SKM-1 (cell line): ENCODE results near the gene ANKRD11.
A peak's percentile ranks its signal among the peaks of the same experiment; 100 is the strongest.
"Not testable (repeated sequence)": the region's sequence is repeated elsewhere in the genome, so short reads cannot be mapped to it uniquely, and the experiment has no call there.

Source experiments
- DNase-seq: peaks from one replicate; lab custom pipeline; 2025; ENCODE audit not compliant: unreplicated experiment; lab: John Stamatoyannopoulos, UW

Gene ANKRD11

GRCh38 chr16:89482150-89482816 lies 8.1 kb downstream of the ANKRD11 start:
- DNase-seq, result no peak

- no peak for DNase-seq
Measured at GRCh38 chr16:89481356-89481955, 8.9 kb downstream of the ANKRD11 start.

DNA sequence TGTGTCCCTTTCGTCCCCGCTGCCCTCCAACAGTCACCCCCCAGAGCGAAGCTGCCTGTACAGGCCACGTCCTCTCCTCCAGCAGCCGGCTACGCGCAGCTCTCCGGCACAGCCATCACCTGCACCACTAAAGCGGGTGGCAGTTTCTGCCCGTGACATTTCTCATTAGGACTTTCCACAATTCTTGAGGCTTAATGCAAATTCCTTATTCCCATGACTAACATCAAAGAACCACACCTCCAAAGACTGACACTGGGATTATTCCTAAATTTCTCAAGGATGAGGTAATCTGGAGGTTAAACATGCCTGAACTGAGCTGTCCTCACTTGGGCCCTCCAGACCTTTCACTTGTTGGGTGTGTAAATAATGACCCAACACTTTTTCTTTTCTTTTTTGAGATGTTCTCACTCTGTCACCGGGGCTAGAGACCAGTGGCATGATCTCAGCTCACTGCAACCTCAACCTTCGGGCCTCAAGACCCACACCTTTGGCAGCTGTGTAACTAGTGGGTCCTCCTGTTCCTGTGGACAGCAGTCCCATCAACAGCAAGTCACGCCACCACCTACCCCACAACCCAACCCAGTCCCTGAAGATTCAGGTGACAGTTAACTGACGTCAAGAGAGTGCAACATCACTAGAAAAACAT lies 11.7 kb downstream of the ANKRD11 start:
- DNase-seq, result no peak

- no peak for DNase-seq
Measured at GRCh38 chr16:89476811-89477261, 13.5 kb downstream of the ANKRD11 start.

GRCh38 chr16:89476379-89476778 lies 14.0 kb downstream of the ANKRD11 start:
- DNase-seq, result no peak

- no peak for DNase-seq
Measured at GRCh38 chr16:89475144-89475543, 15.2 kb downstream of the ANKRD11 start.

DNA sequence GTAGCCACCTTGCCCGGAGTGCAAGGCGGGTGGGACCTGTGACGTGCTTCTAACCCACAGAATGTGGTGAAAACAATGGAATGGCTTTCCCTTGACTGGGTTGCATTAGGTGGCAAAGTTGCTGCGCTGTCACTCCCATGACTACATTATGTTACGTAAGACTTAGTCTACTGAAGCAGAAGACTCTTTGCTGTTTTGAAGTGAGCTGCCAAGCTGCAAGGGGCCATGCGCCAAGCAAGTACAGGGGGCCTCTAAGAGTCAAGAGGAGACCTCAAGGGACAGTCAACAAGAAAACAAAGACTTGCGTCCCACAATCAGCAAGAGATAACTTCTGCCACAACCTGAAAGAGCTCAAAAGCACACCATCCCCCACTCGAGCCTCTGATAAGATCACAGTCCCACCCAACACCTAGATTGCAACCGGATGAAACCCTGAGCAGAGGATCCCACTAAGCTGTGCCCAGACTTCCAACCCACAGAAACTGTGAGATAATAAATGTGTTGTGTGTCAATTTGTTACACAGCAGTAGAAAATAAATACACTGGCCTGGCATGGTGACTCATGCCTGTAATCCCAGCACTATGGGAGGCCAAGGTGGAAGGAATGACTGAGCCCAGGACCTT lies 16.5 kb downstream of the ANKRD11 start:
- peak; percentile 49 for DNase-seq

- DNase-seq, result no peak
Measured at GRCh38 chr16:89473136-89473712, 17.1 kb downstream of the ANKRD11 start.

DNA sequence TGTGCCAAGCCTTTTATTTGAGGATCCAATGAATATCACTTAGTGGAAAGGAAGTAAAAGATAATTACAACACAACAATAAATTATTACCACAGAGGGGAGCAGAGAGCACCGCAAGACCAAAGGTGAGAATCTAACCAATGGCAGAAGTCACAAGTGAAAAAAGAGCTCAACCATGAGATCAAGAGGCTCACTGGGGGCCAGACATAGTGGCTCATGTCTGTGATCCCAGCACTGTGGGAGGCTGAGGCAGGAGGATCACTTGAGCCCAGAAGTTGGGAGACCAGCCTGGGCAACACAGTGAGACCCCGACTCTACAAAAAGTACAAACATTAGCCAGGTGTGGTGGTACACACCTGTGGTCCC lies 17.7 kb downstream of the ANKRD11 start:
- DNase-seq, result no peak

DNA sequence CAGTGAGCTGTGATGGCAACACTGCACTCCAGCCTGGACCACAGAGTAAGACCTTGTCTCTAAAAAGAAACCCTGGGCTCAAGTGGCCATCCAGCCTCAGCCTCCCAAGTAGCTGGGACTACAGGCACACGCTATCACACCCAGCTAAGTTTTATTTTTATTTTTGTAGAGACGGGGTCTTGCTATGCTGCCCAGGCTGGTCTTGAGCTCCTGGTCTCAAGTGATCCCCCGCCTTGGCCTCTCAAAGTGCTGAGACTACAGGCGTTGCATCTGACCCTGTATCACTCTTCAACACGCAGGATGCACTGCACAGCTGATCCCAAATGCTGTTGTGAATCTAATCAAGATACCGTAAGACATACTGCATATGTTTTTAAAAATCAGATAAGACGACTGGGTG lies 23.0 kb downstream of the ANKRD11 start:
- no peak for DNase-seq

- no peak for DNase-seq
Measured at GRCh38 chr16:89466920-89467319, 23.4 kb downstream of the ANKRD11 start.

DNA sequence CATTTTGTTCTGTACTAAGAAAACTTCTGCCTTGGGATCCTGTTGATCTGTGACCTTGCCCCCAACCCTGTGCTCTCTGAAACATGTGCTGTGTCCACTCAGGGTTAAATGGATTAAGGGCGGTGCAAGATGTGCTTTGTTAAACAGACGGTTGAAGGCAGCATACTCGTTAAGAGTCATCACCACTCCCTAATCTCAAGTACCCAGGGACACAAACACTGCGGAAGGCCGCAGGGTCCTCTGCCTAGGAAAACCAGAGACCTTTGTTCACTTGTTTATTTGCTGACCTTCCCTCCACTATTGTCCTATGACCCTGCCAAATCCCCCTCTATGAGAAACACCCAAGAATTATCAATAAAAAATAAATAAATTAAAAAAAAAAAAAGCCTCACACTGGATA lies 27.0 kb downstream of the ANKRD11 start:
- DNase-seq, result not testable (repeated sequence)

- not testable (repeated sequence) for DNase-seq
Measured at GRCh38 chr16:89462639-89463038, 27.7 kb downstream of the ANKRD11 start.

GRCh38 chr16:89461890-89462289 lies 28.5 kb downstream of the ANKRD11 start:
- DNase-seq, result not testable (repeated sequence)

DNA sequence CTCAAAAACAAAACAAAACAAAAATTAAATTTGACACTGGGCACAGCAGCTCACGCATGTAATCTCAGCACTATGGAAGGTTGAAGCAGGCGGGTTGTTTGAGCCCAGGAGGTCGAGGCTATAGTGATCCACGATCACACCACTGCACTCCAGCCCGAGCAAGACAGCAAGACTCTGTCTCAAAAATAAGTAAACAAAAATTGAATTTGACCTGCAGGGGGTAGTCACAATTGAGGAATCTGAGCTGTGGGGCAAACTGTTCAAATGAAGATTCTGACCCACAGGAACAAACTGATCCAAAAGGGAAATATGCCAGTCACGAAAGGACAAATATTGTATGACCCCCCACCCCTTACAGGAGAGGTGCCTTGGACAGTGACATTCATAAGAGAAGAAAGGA lies 29.8 kb downstream of the ANKRD11 start:
- DNase-seq, result no peak

DNA sequence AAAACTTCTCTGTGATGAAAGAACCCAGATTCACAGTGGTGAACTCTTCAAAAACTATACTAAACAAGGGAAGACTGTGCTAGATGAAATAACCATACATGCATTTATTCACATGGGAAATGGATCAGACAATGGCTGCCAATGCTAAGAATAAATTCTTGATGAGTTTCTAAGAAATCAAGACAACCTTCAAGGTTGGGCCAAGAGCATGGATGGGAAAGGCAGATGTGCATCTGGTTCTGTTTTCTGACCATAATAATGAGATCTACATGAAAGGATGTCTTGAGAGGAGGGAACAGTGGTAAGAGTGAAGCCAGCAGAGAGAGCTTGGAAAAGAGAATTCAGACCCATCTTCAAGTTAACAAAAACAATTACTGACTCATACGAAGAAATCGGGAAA lies 31.4 kb downstream of the ANKRD11 start:
- no peak for DNase-seq

GRCh38 chr16:89458551-89458950 lies 31.8 kb downstream of the ANKRD11 start:
- no peak for DNase-seq

GRCh38 chr16:89456419-89456959 lies 33.9 kb downstream of the ANKRD11 start:
- DNase-seq, result no peak

- no peak for DNase-seq
Measured at GRCh38 chr16:89455692-89456091, 34.7 kb downstream of the ANKRD11 start.

DNA sequence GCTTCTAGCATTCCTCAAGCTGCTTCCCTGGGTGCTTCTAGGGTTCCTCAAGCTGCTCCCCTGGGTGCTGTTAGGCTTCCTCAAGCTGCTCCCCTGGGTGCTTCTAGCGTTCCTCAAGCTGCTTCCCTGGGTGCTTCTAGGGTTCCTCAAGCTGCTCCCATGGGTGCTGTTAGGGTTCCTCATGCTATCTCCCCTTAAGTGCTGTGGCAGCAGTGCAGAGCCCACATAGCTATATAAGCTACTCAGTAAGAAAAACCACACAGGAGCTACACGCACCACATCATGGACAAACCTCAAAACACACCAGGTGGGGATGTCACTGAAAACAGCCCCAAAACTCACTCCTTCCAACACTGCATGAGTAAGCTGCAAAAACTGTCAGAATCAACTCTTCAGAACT lies 35.2 kb downstream of the ANKRD11 start:
- no peak for DNase-seq

DNA sequence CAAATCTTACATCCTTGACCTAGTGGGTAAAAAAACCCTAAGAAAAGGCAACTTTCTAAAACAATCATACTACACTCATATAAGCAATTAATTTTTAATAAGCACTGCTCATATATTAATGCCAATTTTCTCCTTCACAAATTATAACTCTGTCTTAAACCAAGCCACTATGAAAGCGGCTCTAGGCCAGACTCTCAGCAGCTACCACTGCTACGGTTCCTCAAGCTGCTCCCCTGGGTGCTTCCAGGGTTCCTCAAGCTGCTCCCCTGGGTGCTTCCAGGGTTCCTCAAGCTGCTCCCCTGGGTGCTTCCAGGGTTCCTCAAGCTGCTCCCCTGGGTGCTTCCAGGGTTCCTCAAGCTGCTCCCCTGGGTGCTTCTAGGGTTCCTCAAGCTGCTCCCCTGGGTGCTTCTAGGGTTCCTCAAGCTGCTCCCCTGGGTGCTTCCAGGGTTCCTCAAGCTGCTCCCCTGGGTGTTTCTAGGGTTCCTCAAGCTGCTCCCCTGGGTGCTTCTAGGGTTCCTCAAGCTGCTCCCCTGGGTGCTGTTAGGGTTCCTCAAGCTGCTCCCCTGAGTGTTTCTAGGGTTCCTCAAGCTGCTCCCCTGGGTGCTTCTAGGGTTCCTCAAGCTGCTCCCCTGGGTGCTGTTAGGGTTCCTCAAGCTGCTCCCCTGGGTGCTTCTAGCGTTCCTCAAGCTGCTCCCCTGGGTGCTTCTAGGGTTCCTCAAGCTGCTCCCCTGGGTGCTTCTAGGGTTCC lies 35.8 kb downstream of the ANKRD11 start:
- DNase-seq, result not testable (repeated sequence)
